Measurements from ENCODE around the gene NDUFB11.
"Not testable (repeated sequence)": the region's sequence is repeated elsewhere in the genome, so short reads cannot be mapped to it uniquely, and the experiment has no call there.

NDUFB11 gene

GRCh38 chrX:47112316-47112954 lies 32.1 kb downstream of the NDUFB11 start:
- TF ChIP-seq CTCF (IDR thresholded peaks at IDR 0.05; ENCODE audit: insufficient read depth, low read length, missing control alignments), result no peak
- H3K4me3 ChIP-seq (ENCODE audit: low read depth, low read length), result no peak overlapping the region
- DNase-seq (ENCODE audit: low read depth, low spot score), result no peak
- CTCF ChIA-PET, result no interaction called here
- POLR2A ChIA-PET, result no interaction called here

GRCh38 chrX:47110936-47111615 lies 33.4 kb downstream of the NDUFB11 start:
- POLR2A ChIA-PET; DNase-seq (ENCODE audit: low read depth, low spot score); CTCF ChIA-PET: not testable (repeated sequence)

GRCh38 chrX:47101206-47101605 lies 43.3 kb downstream of the NDUFB11 start:
- CTCF ChIA-PET, result interaction anchor here (1.7 kb wide), 1 partner anchor 7 kb away, joined by 6 read pairs; no protein-coding TSS in a partner anchor
- H3K4me3 ChIP-seq (ENCODE audit: low read depth, low read length), result no peak overlapping the region
- TF ChIP-seq CTCF (IDR thresholded peaks at IDR 0.05; ENCODE audit: insufficient read depth, low read length, missing control alignments), result no peak
- POLR2A ChIA-PET, result no interaction called here
- no peak for DNase-seq (ENCODE audit: low read depth, low spot score)

More at GRCh38 chrX:47110936-47111615, 33.4 kb downstream of the NDUFB11 start:
- not testable (repeated sequence) for H3K4me3 ChIP-seq (ENCODE audit: low read depth, low read length)

GRCh38 chrX:47098338-47099094 lies 46.0 kb downstream of the NDUFB11 start:
- no peak overlapping the region for H3K4me3 ChIP-seq (ENCODE audit: low read depth, low read length)
- ChIA-PET POLR2A (no interaction called here), CTCF (no interaction called here)
- DNase-seq (ENCODE audit: low read depth, low spot score), result no peak
- no peak for TF ChIP-seq CTCF (IDR thresholded peaks at IDR 0.05; ENCODE audit: insufficient read depth, low read length, missing control alignments)

- DNase-seq (ENCODE audit: low read depth, low spot score), result no peak
- ChIA-PET CTCF (interaction anchor here (1.0 kb wide), 1 partner anchor 10 kb away, joined by 3 read pairs; no protein-coding TSS in a partner anchor), POLR2A (no interaction called here)
- no peak for TF ChIP-seq CTCF (IDR thresholded peaks at IDR 0.05; ENCODE audit: insufficient read depth, low read length, missing control alignments)
- H3K4me3 ChIP-seq (ENCODE audit: low read depth, low read length), result no peak overlapping the region
Measured at GRCh38 chrX:47097018-47097417, 47.5 kb downstream of the NDUFB11 start.

- no peak for DNase-seq (ENCODE audit: low read depth, low spot score)
- no peak for TF ChIP-seq CTCF (IDR thresholded peaks at IDR 0.05; ENCODE audit: insufficient read depth, low read length, missing control alignments)
- H3K4me3 ChIP-seq (ENCODE audit: low read depth, low read length), result no peak overlapping the region
- ChIA-PET POLR2A (no interaction called here), CTCF (interaction anchor here (1.1 to 2.9 kb wide), 19 partner anchors 8 to 539 kb away, joined by 3 to 22 read pairs (median 5); partner anchors contain the start of gene RGN)
Measured at GRCh38 chrX:47093860-47094259, 50.6 kb downstream of the NDUFB11 start.
